ENCODE results near the gene TBCEL. TPM values are rescaled to one million over a fixed set of nuclear protein-coding genes. Genes with fewer than 3 reads are reported as not detected.

Gene TBCEL
- total RNA-seq, 1 experiment from 2014 or later: 17.7 TPM

DNA sequence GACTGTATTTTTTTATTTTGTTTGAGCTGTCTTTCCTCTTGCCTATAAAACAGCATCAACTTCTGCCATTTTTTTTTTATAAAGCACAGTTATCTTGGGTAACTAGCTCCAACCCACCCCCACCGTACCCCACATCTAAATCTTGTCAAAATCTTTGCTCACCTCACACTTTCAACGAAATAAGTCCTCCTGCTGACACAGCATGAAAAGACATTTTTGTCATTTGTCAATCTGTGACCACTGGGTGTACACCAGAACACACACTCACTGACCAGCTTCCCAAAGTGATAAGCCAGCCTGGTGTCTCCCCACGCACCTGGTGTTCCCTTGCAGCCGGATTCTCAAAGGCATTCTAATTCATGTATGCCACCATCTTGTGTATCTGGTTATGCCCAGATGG is 75.5 kb downstream of the TBCEL start:
- Histone ChIP-seq H3K4me2 (ENCODE audit: low read length) (no peak overlapping the region), H3K9ac (ENCODE audit: low read length) (no peak overlapping the region), H4K20me1 (ENCODE audit: insufficient read depth) (no peaks in the 10 kb centered on the region), H3K4me1 (ENCODE audit: control insufficient read depth in 1 of 2, insufficient read depth in 2 of 2, low read length in 2 of 2) (no peaks in the 10 kb centered on the region), H3K9me2 (ENCODE audit: insufficient read depth) (no peaks in the 10 kb centered on the region; the same call in 1 of the 2 replicates), H3K36me3 (ENCODE audit: control insufficient read depth in 1 of 2, insufficient read depth in 2 of 2, low read length in 2 of 2) (no peaks in the 10 kb centered on the region), H3K4me3 (replicated peaks in 1 of 2; ENCODE audit: low read depth in 1 of 2, low read length in 2 of 2) (no peak overlapping the region), H3K27ac (ENCODE audit: low read depth, low read length) (no peak overlapping the region), H3K27me3 (ENCODE audit: insufficient read depth, low read length) (peaks cover 5% of the 10 kb centered on the region; the same call in 1 of the 2 replicates), H3K9me3 (ENCODE audit: control insufficient read depth in 1 of 2, insufficient read depth in 1 of 2, low read depth in 1 of 2, low read length in 2 of 2) (no peaks in the 10 kb centered on the region), H2AFZ (ENCODE audit: low read depth, low read length, poor library complexity, severe bottlenecking) (no peak overlapping the region), H3K79me2 (ENCODE audit: insufficient read depth, low read length) (no peaks in the 10 kb centered on the region)
- TF ChIP-seq, protein P1, sequence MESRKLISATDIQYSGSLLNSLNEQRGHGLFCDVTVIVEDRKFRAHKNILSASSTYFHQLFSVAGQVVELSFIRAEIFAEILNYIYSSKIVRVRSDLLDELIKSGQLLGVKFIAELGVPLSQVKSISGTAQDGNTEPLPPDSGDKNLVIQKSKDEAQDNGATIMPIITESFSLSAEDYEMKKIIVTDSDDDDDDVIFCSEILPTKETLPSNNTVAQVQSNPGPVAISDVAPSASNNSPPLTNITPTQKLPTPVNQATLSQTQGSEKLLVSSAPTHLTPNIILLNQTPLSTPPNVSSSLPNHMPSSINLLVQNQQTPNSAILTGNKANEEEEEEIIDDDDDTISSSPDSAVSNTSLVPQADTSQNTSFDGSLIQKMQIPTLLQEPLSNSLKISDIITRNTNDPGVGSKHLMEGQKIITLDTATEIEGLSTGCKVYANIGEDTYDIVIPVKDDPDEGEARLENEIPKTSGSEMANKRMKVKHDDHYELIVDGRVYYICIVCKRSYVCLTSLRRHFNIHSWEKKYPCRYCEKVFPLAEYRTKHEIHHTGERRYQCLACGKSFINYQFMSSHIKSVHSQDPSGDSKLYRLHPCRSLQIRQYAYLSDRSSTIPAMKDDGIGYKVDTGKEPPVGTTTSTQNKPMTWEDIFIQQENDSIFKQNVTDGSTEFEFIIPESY (IDR thresholded peaks at IDR 0.05; ENCODE audit: extremely low read depth, insufficient replicate concordance, low read length): no peak
- intact Hi-C loops (cut with micrococcal nuclease): no loop called here
- POLR2A ChIA-PET: interaction anchor here (0.6 kb wide), 1 partner anchor 136 kb away, joined by 3 read pairs; no protein-coding TSS in a partner anchor
- no TSS peak for BruUV-seq (replicated peaks)
- CTCF ChIA-PET: no interaction called here
- no peak for ATAC-seq
- DNase-seq (ENCODE audit: low read depth, low spot score): no peak
- RAD21 ChIA-PET (ENCODE audit: low non-redundant PET in 1 of 2, low total read pairs in 2 of 2, uncharacterized antibody in 2 of 2, unreplicated experiment in 2 of 2): no interaction called here

GRCh38 chr11:121099885-121100284 is 76.0 kb downstream of the TBCEL start:
- Histone ChIP-seq H3K9me2 (ENCODE audit: insufficient read depth) (no peaks in the 10 kb centered on the region; the same call in 1 of the 2 replicates), H3K4me1 (ENCODE audit: control insufficient read depth in 1 of 2, insufficient read depth in 2 of 2, low read length in 2 of 2) (no peaks in the 10 kb centered on the region), H3K4me2 (ENCODE audit: low read length) (no peak overlapping the region), H3K36me3 (ENCODE audit: control insufficient read depth in 1 of 2, insufficient read depth in 2 of 2, low read length in 2 of 2) (no peaks in the 10 kb centered on the region), H3K9ac (ENCODE audit: low read length) (no peak overlapping the region), H4K20me1 (ENCODE audit: insufficient read depth) (no peaks in the 10 kb centered on the region), H3K27me3 (ENCODE audit: insufficient read depth, low read length) (peaks cover 5% of the 10 kb centered on the region; the same call in 1 of the 2 replicates), H3K79me2 (ENCODE audit: insufficient read depth, low read length) (no peaks in the 10 kb centered on the region), H3K9me3 (ENCODE audit: control insufficient read depth in 1 of 2, insufficient read depth in 1 of 2, low read depth in 1 of 2, low read length in 2 of 2) (no peaks in the 10 kb centered on the region), H3K4me3 (replicated peaks in 1 of 2; ENCODE audit: low read depth in 1 of 2, low read length in 2 of 2) (no peak overlapping the region), H2AFZ (ENCODE audit: low read depth, low read length, poor library complexity, severe bottlenecking) (no peak overlapping the region), H3K27ac (ENCODE audit: low read depth, low read length) (no peak overlapping the region)
- RAD21 ChIA-PET (ENCODE audit: low non-redundant PET in 1 of 2, low total read pairs in 2 of 2, uncharacterized antibody in 2 of 2, unreplicated experiment in 2 of 2): no interaction called here
- POLR2A ChIA-PET: interaction anchor here (0.6 kb wide), 1 partner anchor 137 kb away, joined by 3 read pairs; no protein-coding TSS in a partner anchor
- DNase-seq (ENCODE audit: low read depth, low spot score) (no peak), ATAC-seq (no peak)
- no TSS peak for BruUV-seq (replicated peaks)
- CTCF ChIA-PET: no interaction called here
- TF ChIP-seq SIN3A (IDR thresholded peaks at IDR 0.05; ENCODE audit: low read depth) (no peak), MAX (IDR thresholded peaks at IDR 0.05) (no peak), EGR1 (IDR thresholded peaks at IDR 0.05; ENCODE audit: low read depth) (no peak), EZH2 (IDR thresholded peaks at IDR 0.05) (no peak), SRF (IDR thresholded peaks at IDR 0.05; ENCODE audit: low read depth) (no peak), ELF1 (IDR thresholded peaks at IDR 0.05; ENCODE audit: borderline replicate concordance, low read depth) (no peak), CEBPB (IDR thresholded peaks at IDR 0.05; ENCODE audit: low read depth) (no peak), ZFX (IDR thresholded peaks at IDR 0.05) (no peak), POLR2AphosphoS5 (IDR thresholded peaks at IDR 0.05; ENCODE audit: low read depth, low read length) (no peak), CBX3 (IDR thresholded peaks at IDR 0.05; ENCODE audit: low read depth) (no peak), JUND (IDR thresholded peaks at IDR 0.05) (no peak), POLR2A (IDR thresholded peaks at IDR 0.05; ENCODE audit: borderline replicate concordance, extremely low read depth, insufficient read depth, insufficient read length) (no peak)
- intact Hi-C loops (cut with micrococcal nuclease): no loop called here
